Kidney (tissue), 14 donors: ENCODE measurements around the gene CD109. TPM values are rescaled to one million over a fixed set of nuclear protein-coding genes. Genes with fewer than 3 reads are reported as not detected.

Experiments
- DNase-seq, 5 donors: peaks; one replicate each; pipeline ENCODE4 v3.0.0-alpha.2; 2013 to 2020
- FAIRE-seq: peaks from 2 replicates; lab custom pipeline; 2012; peaks lifted over from hg19 to GRCh38; lab: Jason Lieb, UNC
- H3K27ac ChIP-seq, 2 donors: one replicate each; pipeline ENCODE4 v1.7.0; 2013; ENCODE audit warnings: low read depth in 2 of 2, low read length in 2 of 2, inconsistent platforms in 1 of 2
- H3K27me3 ChIP-seq: one replicate; pipeline ENCODE4 v1.7.1; 2013; ENCODE audit warnings: low read length, inconsistent platforms; ENCODE audit not compliant: control insufficient read depth, insufficient read depth
- H3K36me3 ChIP-seq, 3 donors: one replicate each; pipeline versions ENCODE4 v1.7.0 to v1.7.1; 2013; ENCODE audit warnings: low read length in 3 of 3, control low read depth in 1 of 3, inconsistent platforms in 1 of 3; ENCODE audit not compliant: insufficient read depth in 3 of 3, control insufficient read depth in 2 of 3
- H3K4me1 ChIP-seq, 3 donors: one replicate each; pipeline versions ENCODE4 v1.7.0 to v1.7.1; 2013; ENCODE audit warnings: low read length in 3 of 3, inconsistent platforms in 1 of 3, low read depth in 1 of 3; ENCODE audit not compliant: control insufficient read depth in 2 of 3, insufficient read depth in 2 of 3
- H3K4me3 ChIP-seq, 3 donors: one replicate each; pipeline versions ENCODE4 v1.7.0 to v1.8.1; 2013; ENCODE audit warnings: low read length in 3 of 3, control low read depth in 1 of 3, inconsistent platforms in 1 of 3
- H3K9ac ChIP-seq, 3 donors: one replicate each; pipeline versions ENCODE4 v1.7.0 to v1.7.1; 2013; ENCODE audit warnings: low read length in 3 of 3, control low read depth in 1 of 3, inconsistent platforms in 1 of 3
- H3K9me3 ChIP-seq, 3 donors: one replicate each; pipeline versions ENCODE4 v1.7.0 to v1.7.1; 2013; ENCODE audit warnings: low read length in 3 of 3, control low read depth in 1 of 3, inconsistent platforms in 1 of 3; ENCODE audit not compliant: control insufficient read depth in 2 of 3, insufficient read depth in 1 of 3
- intact Hi-C: fragments of 100-400 bp; cut with DNase I; formaldehyde crosslinking; loops from one replicate; pipeline ENCODE4 v1.11.1; 2022
- polyA plus RNA-seq: library from polyadenylated mRNA; stranded (reverse); fragments of 350-450 nt; fragmentation: Illumina TruSeq; extraction: RNeasy Lipid Tissue Mini Kit (QIAGEN cat#74804); gene quantifications from one replicate; pipeline ENCODE4 v1.2.3, GENCODE V29; 2014; ENCODE audit warnings: low read depth, low replicate concordance; ENCODE audit not compliant: insufficient read depth
- total RNA-seq: library from RNA; stranded (reverse); fragmentation: NEBNext Ultra II Directional; extraction: Animal tissue kit (Norgen Biotek cat#: 25700); gene quantifications from one replicate; pipeline ENCODE4 v1.2.1, GENCODE V29; 2021
- TF ChIP-seq, protein P1 (sequence below): IDR thresholded peaks from 3 replicates; pipeline ENCODE4 v1.5.1; 2012; ENCODE audit warnings: mild to moderate bottlenecking, moderate library complexity, borderline replicate concordance; ENCODE audit not compliant: insufficient read depth; ENCODE audit errors: extremely low read depth
- donor health status: control.
- donor health status: control.
- donor health status: control.
- donor health status: control.
- donor health status: control.
- donor health status: DM: yes; HTN: yes; CAD: no.
- donor health status: Normal renal cell carcinoma (clear cell type).

CD109 gene
- total and polyA plus RNA-seq, 2 donors from 2014 or later, result 3.7 to 19.0 TPM

DNA sequence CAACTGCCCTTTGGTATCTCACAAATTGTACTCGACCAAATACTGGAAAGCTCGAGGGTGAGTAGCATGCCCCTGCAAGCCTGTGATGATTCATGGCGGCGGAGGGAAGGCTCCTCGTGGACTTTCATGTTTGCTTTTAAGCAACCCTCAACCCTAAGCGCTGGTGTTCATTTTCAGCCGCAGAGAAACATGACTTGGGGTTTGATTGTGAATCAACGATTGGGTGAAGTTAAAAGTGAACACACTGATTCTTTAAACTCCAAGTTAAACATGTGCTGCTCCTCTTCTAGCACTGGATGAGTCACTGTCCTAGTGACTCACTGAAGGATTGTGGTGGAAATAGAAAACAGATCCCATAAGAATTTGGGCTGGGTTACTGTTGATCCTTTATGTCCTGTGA lies 8.3 kb downstream of the CD109 start:
- no peaks in the 10 kb centered on the region for H3K9me3 ChIP-seq
- no peaks in the 10 kb centered on the region for H3K27me3 ChIP-seq
- TF ChIP-seq, protein P1, sequence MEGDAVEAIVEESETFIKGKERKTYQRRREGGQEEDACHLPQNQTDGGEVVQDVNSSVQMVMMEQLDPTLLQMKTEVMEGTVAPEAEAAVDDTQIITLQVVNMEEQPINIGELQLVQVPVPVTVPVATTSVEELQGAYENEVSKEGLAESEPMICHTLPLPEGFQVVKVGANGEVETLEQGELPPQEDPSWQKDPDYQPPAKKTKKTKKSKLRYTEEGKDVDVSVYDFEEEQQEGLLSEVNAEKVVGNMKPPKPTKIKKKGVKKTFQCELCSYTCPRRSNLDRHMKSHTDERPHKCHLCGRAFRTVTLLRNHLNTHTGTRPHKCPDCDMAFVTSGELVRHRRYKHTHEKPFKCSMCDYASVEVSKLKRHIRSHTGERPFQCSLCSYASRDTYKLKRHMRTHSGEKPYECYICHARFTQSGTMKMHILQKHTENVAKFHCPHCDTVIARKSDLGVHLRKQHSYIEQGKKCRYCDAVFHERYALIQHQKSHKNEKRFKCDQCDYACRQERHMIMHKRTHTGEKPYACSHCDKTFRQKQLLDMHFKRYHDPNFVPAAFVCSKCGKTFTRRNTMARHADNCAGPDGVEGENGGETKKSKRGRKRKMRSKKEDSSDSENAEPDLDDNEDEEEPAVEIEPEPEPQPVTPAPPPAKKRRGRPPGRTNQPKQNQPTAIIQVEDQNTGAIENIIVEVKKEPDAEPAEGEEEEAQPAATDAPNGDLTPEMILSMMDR, result no peak
- intact Hi-C loops, result no loop called here
- no peaks in the 10 kb centered on the region for H3K4me1 ChIP-seq
- DNase-seq (no peak), FAIRE-seq (no peak)
- H3K4me3 ChIP-seq, result no peak overlapping the region
- H3K27ac ChIP-seq, result no peak overlapping the region
- H3K36me3 ChIP-seq, result no peaks in the 10 kb centered on the region
- H3K9ac ChIP-seq, result no peak overlapping the region

DNA sequence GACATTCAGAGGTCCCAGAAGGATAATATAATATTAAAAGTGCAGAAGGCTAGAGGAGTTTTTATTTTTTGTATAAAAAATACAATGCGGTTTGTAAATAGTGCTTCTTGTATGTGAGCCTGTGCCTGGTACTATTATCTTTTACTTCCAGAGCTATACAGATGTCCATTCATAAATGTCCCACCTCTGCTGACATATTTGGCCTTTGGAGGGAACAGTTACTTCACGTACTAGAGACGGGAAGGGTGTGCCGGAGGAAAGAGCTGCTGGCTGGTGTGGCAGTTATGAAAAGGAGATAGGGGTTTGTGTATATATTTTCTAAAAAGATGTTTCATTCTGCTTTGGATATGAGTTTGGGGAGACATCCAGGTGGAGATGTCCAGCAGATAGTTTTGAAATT lies 8.8 kb downstream of the CD109 start:
- Histone ChIP-seq H3K4me3 (no peak overlapping the region), H3K27ac (no peak overlapping the region), H3K27me3 (no peaks in the 10 kb centered on the region), H3K9ac (no peak overlapping the region), H3K9me3 (no peaks in the 10 kb centered on the region), H3K36me3 (no peaks in the 10 kb centered on the region), H3K4me1 (no peaks in the 10 kb centered on the region)
- TF ChIP-seq, protein P1, result no peak
- FAIRE-seq, result no peak
- no peak for DNase-seq
- intact Hi-C loops, result no loop called here

DNA sequence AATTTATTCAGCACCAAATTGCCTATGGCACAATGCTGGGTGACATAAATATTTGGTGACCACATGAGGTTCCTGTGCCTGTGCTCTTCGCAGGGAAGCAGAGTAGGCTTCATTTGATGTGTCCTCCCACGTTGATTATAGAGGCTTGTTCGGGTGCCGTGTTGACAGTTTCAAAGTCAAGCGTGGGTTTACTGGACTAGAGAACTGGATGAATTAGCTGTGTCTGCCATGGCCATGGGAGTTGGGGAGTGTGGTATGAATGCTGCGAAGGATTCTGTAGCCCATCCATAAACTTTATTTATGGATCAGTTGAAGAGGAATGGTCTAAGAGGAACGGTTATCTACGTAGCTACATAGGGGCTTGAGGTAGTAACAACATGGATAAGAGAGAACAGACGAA lies 11.0 kb downstream of the CD109 start:
- no peaks in the 10 kb centered on the region for H3K4me1 ChIP-seq
- FAIRE-seq (no peak), DNase-seq (no peak)
- no peaks in the 10 kb centered on the region for H3K27me3 ChIP-seq
- no peaks in the 10 kb centered on the region for H3K36me3 ChIP-seq
- TF ChIP-seq, protein P1, result no peak
- H3K4me3 ChIP-seq, result no peak overlapping the region
- no peak overlapping the region for H3K27ac ChIP-seq
- intact Hi-C loops, result no loop called here
- H3K9me3 ChIP-seq, result no peaks in the 10 kb centered on the region
- H3K9ac ChIP-seq, result no peak overlapping the region

DNA sequence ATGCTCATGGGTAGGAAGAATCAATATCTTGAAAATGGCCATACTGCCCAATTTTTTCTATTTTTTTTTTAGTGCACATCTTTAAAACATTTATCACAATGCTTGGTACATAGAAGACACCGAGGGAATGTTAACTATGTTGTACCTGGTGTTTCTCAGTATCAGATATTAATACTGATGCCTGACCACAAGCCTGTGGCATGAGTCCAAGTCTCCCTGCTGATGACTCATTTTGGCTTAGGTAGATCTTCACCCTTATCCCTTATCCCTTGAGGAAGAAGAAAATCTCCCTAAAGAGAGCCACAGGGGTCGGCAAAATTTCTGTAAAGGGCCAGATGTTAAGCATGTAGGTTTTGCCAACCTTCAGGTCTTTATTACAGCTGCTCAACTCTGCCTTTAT lies 14.5 kb downstream of the CD109 start:
- Histone ChIP-seq H3K27me3 (no peaks in the 10 kb centered on the region), H3K4me3 (no peak overlapping the region), H3K9ac (no peak overlapping the region), H3K9me3 (no peaks in the 10 kb centered on the region), H3K27ac (no peak overlapping the region), H3K36me3 (no peaks in the 10 kb centered on the region), H3K4me1 (peaks cover 0 to 8% (median 7%) of the 10 kb centered on the region in 3 donors)
- intact Hi-C loops, result no loop called here
- FAIRE-seq, result no peak
- TF ChIP-seq, protein P1, result no peak
- no peak for DNase-seq
